ENCODE data around the gene DFFB.
A peak's percentile ranks its signal among the peaks of the same experiment; 100 is the strongest.
"Not testable (repeated sequence)": the region's sequence is repeated elsewhere in the genome, so short reads cannot be mapped to it uniquely, and the experiment has no call there.

Gene DFFB

GRCh38 chr1:3910049-3910731, 52.9 kb downstream of the DFFB start:
- DNase-seq (ENCODE audit: low spot score) = no peak

- peak; percentile 35 for DNase-seq (ENCODE audit: low spot score)
Measured at GRCh38 chr1:3910857-3911845, 53.9 kb downstream of the DFFB start.

- DNase-seq (ENCODE audit: low spot score) = no peak
Measured at GRCh38 chr1:3911981-3912808, 54.9 kb downstream of the DFFB start.

GRCh38 chr1:3912809-3913685, 55.8 kb downstream of the DFFB start:
- no peak for DNase-seq (ENCODE audit: low spot score)

GRCh38 chr1:3914331-3914851, 57.1 kb downstream of the DFFB start:
- no peak for DNase-seq (ENCODE audit: low spot score)

GRCh38 chr1:3914911-3915310, 57.6 kb downstream of the DFFB start:
- DNase-seq (ENCODE audit: low spot score) = no peak

GRCh38 chr1:3915551-3916121, 58.4 kb downstream of the DFFB start:
- DNase-seq (ENCODE audit: low spot score) = no peak

GRCh38 chr1:3917761-3918160, 60.5 kb downstream of the DFFB start:
- no peak for DNase-seq (ENCODE audit: low spot score)

- DNase-seq (ENCODE audit: low spot score) = not testable (repeated sequence)
Measured at GRCh38 chr1:3918359-3918758, 61.1 kb downstream of the DFFB start.

- no peak for DNase-seq (ENCODE audit: low spot score)
Measured at GRCh38 chr1:3918966-3919611, 61.8 kb downstream of the DFFB start.

- no peak for DNase-seq (ENCODE audit: low spot score)
Measured at GRCh38 chr1:3919706-3920105, 62.4 kb downstream of the DFFB start.

GRCh38 chr1:3921765-3922164, 64.5 kb downstream of the DFFB start:
- DNase-seq (ENCODE audit: low spot score) = no peak

- DNase-seq (ENCODE audit: low spot score) = no peak
Measured at GRCh38 chr1:3922201-3922725, 65.0 kb downstream of the DFFB start.

GRCh38 chr1:3922851-3923250, 65.6 kb downstream of the DFFB start:
- no peak for DNase-seq (ENCODE audit: low spot score)

GRCh38 chr1:3923378-3924185, 66.3 kb downstream of the DFFB start:
- DNase-seq (ENCODE audit: low spot score) = no peak

GRCh38 chr1:3924186-3924824, 67.0 kb downstream of the DFFB start:
- DNase-seq (ENCODE audit: low spot score) = peak; percentile 67

GRCh38 chr1:3924825-3925220, 67.5 kb downstream of the DFFB start:
- no peak for DNase-seq (ENCODE audit: low spot score)

- DNase-seq (ENCODE audit: low spot score) = no peak
Measured at GRCh38 chr1:3925256-3925655, 68.0 kb downstream of the DFFB start.

- DNase-seq (ENCODE audit: low spot score) = no peak
Measured at GRCh38 chr1:3925762-3926161, 68.5 kb downstream of the DFFB start.

All from putamen (tissue), 1 donor.